Endothelial cell of umbilical vein (primary cell): ENCODE results near the gene FBXW11. TPM values are rescaled to one million over a fixed set of nuclear protein-coding genes. Genes with fewer than 3 reads are reported as not detected.

Source experiments
- BruUV-seq: library from RNA; stranded (reverse); fragments of 400-500 nt; replicated peaks from 2 replicates; lab custom pipeline; 2021; lab: Mats Ljungman, UMichigan
- CTCF ChIA-PET: fragments of 300-600, 350-600 bp; sonication (Branson Sonifier 250); formaldehyde crosslinking; loops from one replicate; lab custom pipeline; 2021; ENCODE audit warnings: antibody characterized with exemption, inconsistent platforms; lab: Charles Lee
- POLR2A ChIA-PET: fragments of 300-600, 350-600 bp; sonication (Branson Sonifier 250); formaldehyde crosslinking; loops from one replicate; lab custom pipeline; 2021; ENCODE audit warnings: antibody characterized with exemption, inconsistent platforms; lab: Charles Lee
- DNase-seq: peaks from one replicate; pipeline ENCODE4 v3.0.0-alpha.2; 2011; ENCODE audit warnings: low read depth, low spot score
- FAIRE-seq: peaks from 2 replicates; lab custom pipeline; 2011; peaks lifted over from hg19 to GRCh38; lab: Jason Lieb, UNC
- H2AFZ ChIP-seq: 2 replicates; pipeline ENCODE4 v1.6.0; 2012; ENCODE audit warnings: low read depth, low read length, control low read depth, inconsistent platforms
- H3K27ac ChIP-seq: 2 replicates; pipeline ENCODE4 v1.5.1; 2011; ENCODE audit warnings: low read depth, mild to moderate bottlenecking, control low read depth, low read length, moderate library complexity; ENCODE audit not compliant: insufficient read depth
- H3K27me3 ChIP-seq, 2 experiments: 2 replicates each; pipeline versions ENCODE4 v1.6.0 to v1.6.1; 2011; ENCODE audit warnings: low read length in 2 of 2, mixed read lengths in 1 of 2; ENCODE audit not compliant: control insufficient read depth in 2 of 2, insufficient read depth in 2 of 2
- H3K36me3 ChIP-seq, 2 experiments: 2 replicates in 1 of 2; 3 replicates in 1 of 2; pipeline ENCODE4 v1.5.1; 2011; ENCODE audit warnings: low read length in 2 of 2, mild to moderate bottlenecking in 1 of 2, moderate library complexity in 1 of 2; ENCODE audit not compliant: control insufficient read depth in 2 of 2, insufficient read depth in 2 of 2; ENCODE audit errors: extremely low read depth in 1 of 2
- H3K4me1 ChIP-seq: 3 replicates; pipeline ENCODE4 v1.5.1; 2011; ENCODE audit warnings: mild to moderate bottlenecking, low read length; ENCODE audit not compliant: control insufficient read depth, insufficient read depth; ENCODE audit errors: extremely low read depth
- H3K4me2 ChIP-seq: 2 replicates; pipeline ENCODE4 v1.6.1; 2011; ENCODE audit warnings: low read length, control low read depth, mixed read lengths; ENCODE audit not compliant: insufficient read depth
- H3K4me3 ChIP-seq, 3 experiments: fragments of 200-600 bp in 1 of 3; sonication (generic), shearing (Covaris generic) in 1 of 3; replicated peaks in 1 of 3; 2 replicates each; pipeline ENCODE4 v1.5.1; 2011 to 2016; ENCODE audit warnings: control low read depth in 3 of 3, low read length in 3 of 3, mild to moderate bottlenecking in 2 of 3, inconsistent platforms in 1 of 3, low read depth in 1 of 3, moderate library complexity in 1 of 3; ENCODE audit not compliant: insufficient read depth in 1 of 3
- H3K79me2 ChIP-seq: 2 replicates; pipeline ENCODE4 v1.6.0; 2012; ENCODE audit warnings: low read length, inconsistent platforms; ENCODE audit not compliant: control insufficient read depth, insufficient read depth
- H3K9ac ChIP-seq: replicated peaks from 2 replicates; pipeline ENCODE3; 2011; ENCODE audit warnings: low read length, control low read depth; ENCODE audit not compliant: insufficient read depth; ENCODE audit errors: extremely low read depth
- H3K9me1 ChIP-seq: replicated peaks from 3 replicates; pipeline ENCODE4 v1.6.0; 2011; ENCODE audit warnings: mild to moderate bottlenecking, low read length; ENCODE audit not compliant: control insufficient read depth, insufficient read depth; ENCODE audit errors: extremely low read depth
- H3K9me3 ChIP-seq: replicated peaks from 2 replicates; pipeline ENCODE4 v1.5.1; 2012; ENCODE audit warnings: low read length, inconsistent platforms; ENCODE audit not compliant: control insufficient read depth, insufficient read depth
- H4K20me1 ChIP-seq: replicated peaks from 2 replicates; pipeline ENCODE3; 2011; ENCODE audit warnings: mild to moderate bottlenecking, low read length; ENCODE audit not compliant: control insufficient read depth, insufficient read depth; ENCODE audit errors: extremely low read depth
- FOS ChIP-seq: IDR thresholded peaks from 2 replicates; pipeline ENCODE4 v1.6.1; 2011; ENCODE audit warnings: mild to moderate bottlenecking, low read length, moderate library complexity, borderline replicate concordance; ENCODE audit not compliant: insufficient read depth
- JUN ChIP-seq: IDR thresholded peaks from 2 replicates; pipeline ENCODE4 v1.6.1; 2011; ENCODE audit warnings: borderline replicate concordance, low read depth; ENCODE audit not compliant: insufficient read length, insufficient read depth
- MYC ChIP-seq: IDR thresholded peaks from one replicate; pipeline ENCODE4 v1.6.1; 2011; ENCODE audit warnings: mild to moderate bottlenecking, low read depth, low read length
- dilution Hi-C: fragments of 300-500 bp; cut with MboI; formaldehyde crosslinking; loops from one replicate; pipeline ENCODE4 v1.15.0; 2019; ENCODE audit warnings: low sequenced_read_pairs; ENCODE audit not compliant: extremely low pct_ligation_motif_present
- intact Hi-C: fragments of 100-400 bp; cut with micrococcal nuclease; formaldehyde crosslinking; loops from one replicate; pipeline ENCODE4 v1.10.0; 2022
- polyA plus RNA-seq, 4 experiments: library from polyadenylated mRNA; depleted of rRNA in 3 of 4; stranded (reverse) in 3 of 4; unstranded in 1 of 4; fragments of >200 nt; gene quantifications; 2 replicates each; pipeline versions ENCODE4 v1.2.1 to v1.2.3, GENCODE V29; 2011 to 2012; ENCODE audit warnings: missing spikeins in 1 of 4
- total RNA-seq: library from RNA; stranded (reverse); gene quantifications from 2 replicates; pipeline ENCODE4 v1.2.3, GENCODE V29; 2021
- TF ChIP-seq, protein P1 (sequence below): IDR thresholded peaks from 2 replicates; pipeline ENCODE4 v1.6.1; 2011; ENCODE audit not compliant: insufficient read depth, insufficient read length

The FBXW11 gene
- total and polyA plus RNA-seq, 2 donors (not counting 3 experiments of a cell fraction or from before 2014, with no cell fraction given) = 30.7 to 44.7 TPM

GRCh38 chr5:171848911-171849520 is 157.4 kb downstream of the FBXW11 start:
- intact Hi-C loops (no loop called here), dilution Hi-C loops (no loop called here)
- no peak overlapping the region for H2AFZ ChIP-seq
- ChIA-PET POLR2A (no interaction called here), CTCF (interaction anchor here (0.6 to 3.3 kb wide), 3 partner anchors 9 to 429 kb away, joined by 3 to 16 read pairs (median 12); partner anchors contain the start of gene FGF18)
- H3K4me2 ChIP-seq = no peak overlapping the region
- FAIRE-seq = no peak
- no peak overlapping the region for H3K27ac ChIP-seq
- H3K27me3 ChIP-seq = no peaks in the 10 kb centered on the region
- BruUV-seq = no TSS peak
- TF ChIP-seq, protein P1, sequence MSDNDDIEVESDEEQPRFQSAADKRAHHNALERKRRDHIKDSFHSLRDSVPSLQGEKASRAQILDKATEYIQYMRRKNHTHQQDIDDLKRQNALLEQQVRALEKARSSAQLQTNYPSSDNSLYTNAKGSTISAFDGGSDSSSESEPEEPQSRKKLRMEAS = no peak
- TF ChIP-seq JUN = no peak
- no peak for TF ChIP-seq FOS
- H3K9me1 ChIP-seq = no peaks in the 10 kb centered on the region
- no peak overlapping the region for H3K9ac ChIP-seq
- no peaks in the 10 kb centered on the region for H4K20me1 ChIP-seq
- no peaks in the 10 kb centered on the region for H3K79me2 ChIP-seq
- H3K36me3 ChIP-seq = no peaks in the 10 kb centered on the region
- H3K4me1 ChIP-seq = no peaks in the 10 kb centered on the region
- no peaks in the 10 kb centered on the region for H3K9me3 ChIP-seq
- DNase-seq = no peak
- no peak overlapping the region for H3K4me3 ChIP-seq

GRCh38 chr5:171848486-171848885 is 158.0 kb downstream of the FBXW11 start:
- H3K79me2 ChIP-seq = no peaks in the 10 kb centered on the region
- intact Hi-C loops (no loop called here), dilution Hi-C loops (no loop called here)
- no peaks in the 10 kb centered on the region for H3K4me1 ChIP-seq
- no peaks in the 10 kb centered on the region for H3K27me3 ChIP-seq
- H3K4me3 ChIP-seq = no peak overlapping the region
- H3K27ac ChIP-seq = no peak overlapping the region
- FAIRE-seq (no peak), DNase-seq (no peak)
- ChIA-PET POLR2A (no interaction called here), CTCF (interaction anchor here (0.6 to 3.3 kb wide), 3 partner anchors 9 to 429 kb away, joined by 3 to 16 read pairs (median 12); partner anchors contain the start of gene FGF18)
- no peak overlapping the region for H3K4me2 ChIP-seq
- H3K9me1 ChIP-seq = no peaks in the 10 kb centered on the region
- H2AFZ ChIP-seq = no peak overlapping the region
- no peaks in the 10 kb centered on the region for H4K20me1 ChIP-seq
- no peaks in the 10 kb centered on the region for H3K9me3 ChIP-seq
- no peak for TF ChIP-seq MYC
- BruUV-seq = no TSS peak
- no peak overlapping the region for H3K9ac ChIP-seq
- no peaks in the 10 kb centered on the region for H3K36me3 ChIP-seq
